Vagina (tissue), 2 donors: ENCODE results near the gene OR2M2. TPM values are rescaled to one million over a fixed set of nuclear protein-coding genes. Genes with fewer than 3 reads are reported as not detected.

Experiments used
- DNase-seq, 2 donors: peaks; one replicate each; pipeline ENCODE4 v3.0.0-alpha.2; 2017; ENCODE audit errors: extremely low spot score in 2 of 2
- H3K27ac ChIP-seq: fragments of 200-600 bp; sonication (generic); one replicate; pipeline ENCODE4 v1.5.1; 2019
- H3K27me3 ChIP-seq: fragments of 200-600 bp; sonication (generic); one replicate; pipeline ENCODE4 v1.5.1; 2019
- H3K36me3 ChIP-seq, 2 donors: fragments of 200-600 bp; sonication (generic); one replicate each; pipeline ENCODE4 v1.5.1; 2017 to 2019
- H3K4me1 ChIP-seq: fragments of 200-600 bp; sonication (generic); one replicate; pipeline ENCODE4 v1.5.1; 2019
- H3K4me3 ChIP-seq, 2 donors: fragments of 200-600 bp; sonication (generic); 1 replicate in 1 of 2; 2 replicates in 1 of 2; pipeline ENCODE4 v1.5.1; 2016 to 2019
- H3K9me3 ChIP-seq: fragments of 200-600 bp; sonication (generic); one replicate; pipeline ENCODE4 v1.5.1; 2019
- POLR2A ChIP-seq, 2 donors: fragments of 450-650 bp; IDR thresholded peaks; one replicate each; pipeline ENCODE4 v1.6.1; 2017; ENCODE audit warnings: antibody characterized with exemption in 2 of 2, mild to moderate bottlenecking in 2 of 2, moderate library complexity in 2 of 2
- POLR2AphosphoS5 ChIP-seq, 2 donors: sonication (generic); formaldehyde crosslinking; IDR thresholded peaks; one replicate each; pipeline ENCODE4 v1.9.0; 2017; ENCODE audit warnings: antibody characterized with exemption in 2 of 2, mild to moderate bottlenecking in 2 of 2, low read depth in 1 of 2; ENCODE audit not compliant: insufficient read depth in 1 of 2
- intact Hi-C: fragments of 100-400 bp; cut with DNase I; formaldehyde crosslinking; loops from one replicate; pipeline ENCODE4 v1.15.1; 2023
- total RNA-seq: library from RNA; depleted of rRNA; stranded (reverse); fragments of >200 nt; gene quantifications from one replicate; pipeline ENCODE4 v1.2.3, GENCODE V29; 2016
- TF ChIP-seq, protein P1 (sequence below), 3 experiments: fragments of 450-650 bp in 2 of 3; fragments of 200-600 bp in 1 of 3; sonication (generic) in 1 of 3; IDR thresholded peaks; one replicate each; pipeline ENCODE4 v1.5.1; 2017 to 2019; ENCODE audit warnings: antibody characterized with exemption in 3 of 3, mild to moderate bottlenecking in 2 of 3, moderate library complexity in 2 of 3

The OR2M2 gene
- total RNA-seq, 1 donor from 2014 or later = not detected

DNA sequence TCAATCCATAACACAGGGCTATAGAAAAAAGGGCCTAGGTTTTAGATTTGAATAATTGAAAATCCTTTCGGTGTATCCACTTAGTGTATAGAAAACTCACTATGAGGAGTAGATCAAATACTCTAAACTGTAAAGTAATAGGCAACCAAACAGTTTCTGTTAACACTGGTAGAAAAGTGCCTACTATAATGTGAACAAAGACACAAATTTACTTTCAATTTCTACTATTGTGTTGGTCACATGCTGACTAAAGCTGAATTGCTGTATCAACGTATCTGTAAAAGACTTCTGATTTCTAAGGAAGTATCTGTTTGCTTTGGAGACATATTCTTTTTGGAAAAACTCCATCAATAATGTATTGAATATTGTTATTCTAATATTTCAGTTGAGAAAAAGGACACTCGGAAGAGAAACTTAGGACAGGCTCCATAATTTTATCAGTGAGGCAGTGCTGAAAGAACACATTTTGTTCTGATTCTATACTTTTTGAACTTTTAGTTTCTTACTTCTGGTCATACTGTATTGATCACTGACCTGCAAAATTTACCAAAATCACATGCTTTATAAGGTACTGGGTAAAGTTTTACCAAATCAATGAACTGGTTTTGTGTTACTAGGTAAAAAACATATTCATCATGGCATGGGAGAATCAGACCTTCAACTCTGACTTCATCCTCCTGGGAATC, 30.0 kb upstream of the OR2M2 start, which contains the start of gene OR2M5:
TSS of gene OR2M5 (plus strand) at position 636 of the 686 bp plus-strand sequence. CDS start at position 636, 0 bp downstream.
- Histone ChIP-seq H3K27ac (no peak within 1 kb of the TSS), H3K27me3 (no peaks in the 10 kb centered on the region), H3K4me3 (no peak within 1 kb of the TSS), H3K9me3 (no peaks in the 10 kb centered on the region), H3K4me1 (no peaks in the 10 kb centered on the region), H3K36me3 (no peaks in the 10 kb centered on the region)
- TF ChIP-seq, protein P1, sequence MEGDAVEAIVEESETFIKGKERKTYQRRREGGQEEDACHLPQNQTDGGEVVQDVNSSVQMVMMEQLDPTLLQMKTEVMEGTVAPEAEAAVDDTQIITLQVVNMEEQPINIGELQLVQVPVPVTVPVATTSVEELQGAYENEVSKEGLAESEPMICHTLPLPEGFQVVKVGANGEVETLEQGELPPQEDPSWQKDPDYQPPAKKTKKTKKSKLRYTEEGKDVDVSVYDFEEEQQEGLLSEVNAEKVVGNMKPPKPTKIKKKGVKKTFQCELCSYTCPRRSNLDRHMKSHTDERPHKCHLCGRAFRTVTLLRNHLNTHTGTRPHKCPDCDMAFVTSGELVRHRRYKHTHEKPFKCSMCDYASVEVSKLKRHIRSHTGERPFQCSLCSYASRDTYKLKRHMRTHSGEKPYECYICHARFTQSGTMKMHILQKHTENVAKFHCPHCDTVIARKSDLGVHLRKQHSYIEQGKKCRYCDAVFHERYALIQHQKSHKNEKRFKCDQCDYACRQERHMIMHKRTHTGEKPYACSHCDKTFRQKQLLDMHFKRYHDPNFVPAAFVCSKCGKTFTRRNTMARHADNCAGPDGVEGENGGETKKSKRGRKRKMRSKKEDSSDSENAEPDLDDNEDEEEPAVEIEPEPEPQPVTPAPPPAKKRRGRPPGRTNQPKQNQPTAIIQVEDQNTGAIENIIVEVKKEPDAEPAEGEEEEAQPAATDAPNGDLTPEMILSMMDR (IDR thresholded peaks at IDR 0.05) = no peak
- TF ChIP-seq POLR2A (IDR thresholded peaks at IDR 0.05) (no peak), POLR2AphosphoS5 (IDR thresholded peaks at IDR 0.05; ENCODE audit: insufficient read depth in 1 of 2, low read depth in 1 of 2) (no peak)
- DNase-seq = no peak
- intact Hi-C loops = no loop called here

DNA sequence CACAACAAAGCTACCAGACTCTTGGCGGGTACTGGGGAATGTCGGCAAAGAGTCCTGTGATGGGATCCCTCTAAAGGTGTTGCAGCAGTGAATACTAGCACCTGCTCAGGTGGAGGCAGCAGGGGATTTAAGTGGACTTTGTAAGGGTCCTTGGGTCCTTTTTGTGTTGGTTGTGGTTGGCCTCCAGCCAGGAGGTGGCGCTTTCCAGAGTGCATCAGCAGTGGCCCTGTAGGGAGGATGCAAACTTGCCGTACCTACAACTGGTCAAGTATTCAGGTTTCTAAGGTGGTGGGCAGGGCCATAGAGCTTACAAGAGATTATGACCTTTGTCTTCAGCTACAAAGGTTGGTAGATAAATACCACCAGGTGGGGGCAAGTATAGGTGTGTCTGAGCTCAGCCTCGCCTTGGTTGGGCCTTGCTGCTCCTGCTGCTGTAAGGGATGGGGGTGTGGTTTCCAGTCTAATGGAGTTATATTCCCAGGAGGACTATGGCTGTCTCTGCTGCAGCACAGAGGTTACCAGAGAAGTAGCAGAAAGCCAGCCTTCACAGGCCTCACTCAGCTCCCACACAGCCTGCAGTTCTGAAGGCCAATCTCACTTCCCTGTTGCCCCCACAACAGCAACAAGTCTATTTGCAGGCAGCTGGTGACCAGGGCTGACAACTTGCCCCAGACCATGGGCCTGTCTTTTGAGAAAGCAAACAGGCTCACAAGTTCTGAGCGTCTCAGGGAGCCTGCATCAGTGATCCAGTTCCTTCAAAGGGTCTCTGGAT, 22.4 kb upstream of the OR2M2 start:
- H3K4me3 ChIP-seq = no peak overlapping the region
- H3K27me3 ChIP-seq = no peaks in the 10 kb centered on the region
- intact Hi-C loops = no loop called here
- H3K9me3 ChIP-seq = no peaks in the 10 kb centered on the region
- H3K36me3 ChIP-seq = no peaks in the 10 kb centered on the region
- DNase-seq = no peak
- no peak overlapping the region for H3K27ac ChIP-seq
- TF ChIP-seq, protein P1 (IDR thresholded peaks at IDR 0.05) = no peak
- TF ChIP-seq POLR2A (IDR thresholded peaks at IDR 0.05) = no peak
- no peak for TF ChIP-seq POLR2AphosphoS5 (IDR thresholded peaks at IDR 0.05; ENCODE audit: insufficient read depth in 1 of 2, low read depth in 1 of 2)
- no peaks in the 10 kb centered on the region for H3K4me1 ChIP-seq

DNA sequence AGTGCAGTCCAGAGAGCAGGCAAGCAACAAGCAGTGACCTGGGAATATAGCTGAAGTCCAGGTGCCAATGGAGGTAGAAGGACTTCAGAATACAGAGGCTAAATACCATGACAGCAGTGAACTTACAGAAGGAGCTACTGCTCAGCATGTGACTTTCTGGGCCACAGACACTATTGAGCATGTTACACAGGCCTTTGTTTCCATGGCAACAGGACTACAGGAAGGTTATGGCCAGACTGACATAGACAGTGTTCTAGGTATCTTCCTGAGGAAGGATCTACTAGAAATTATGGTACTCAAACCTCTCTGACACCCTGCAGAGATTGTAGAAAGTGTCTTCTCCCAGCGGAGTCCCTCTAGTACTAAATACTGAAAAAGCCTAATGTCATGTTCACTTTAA, 18.7 kb upstream of the OR2M2 start:
- TF ChIP-seq POLR2AphosphoS5 (IDR thresholded peaks at IDR 0.05; ENCODE audit: insufficient read depth in 1 of 2, low read depth in 1 of 2) (no peak), POLR2A (IDR thresholded peaks at IDR 0.05) (no peak)
- TF ChIP-seq, protein P1 (IDR thresholded peaks at IDR 0.05) = no peak

DNA sequence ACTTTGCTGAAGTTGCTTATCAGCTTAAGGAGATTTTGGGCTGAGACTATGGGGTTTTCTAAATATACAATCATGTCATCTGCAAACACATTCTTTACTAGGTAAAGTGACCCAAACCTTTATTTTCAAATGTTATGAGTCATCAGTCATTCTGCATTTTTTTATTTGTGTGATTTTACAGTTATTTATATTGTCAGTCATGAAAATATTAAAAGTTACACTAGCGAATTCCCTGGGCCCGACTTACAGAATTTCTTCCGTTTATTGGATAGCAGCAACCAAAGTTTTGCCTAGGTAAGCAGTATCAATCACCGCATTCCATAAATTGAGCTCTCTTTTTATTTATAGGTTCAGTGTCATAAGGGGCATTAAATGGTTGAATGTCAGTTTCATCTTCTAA, 15.9 kb upstream of the OR2M2 start:
- Histone ChIP-seq H3K36me3 (no peaks in the 10 kb centered on the region), H3K4me3 (no peak overlapping the region), H3K27me3 (no peaks in the 10 kb centered on the region), H3K4me1 (no peaks in the 10 kb centered on the region), H3K27ac (no peak overlapping the region), H3K9me3 (no peaks in the 10 kb centered on the region)
- intact Hi-C loops = no loop called here
- DNase-seq = no peak
- TF ChIP-seq POLR2AphosphoS5 (IDR thresholded peaks at IDR 0.05; ENCODE audit: insufficient read depth in 1 of 2, low read depth in 1 of 2) (no peak), POLR2A (IDR thresholded peaks at IDR 0.05) (no peak)
- TF ChIP-seq, protein P1 (IDR thresholded peaks at IDR 0.05) = no peak

More for the DNA sequence above, 18.7 kb upstream of the OR2M2 start:
- no peaks in the 10 kb centered on the region for H3K27me3 ChIP-seq
- no peaks in the 10 kb centered on the region for H3K9me3 ChIP-seq
- no peak overlapping the region for H3K27ac ChIP-seq
- no peaks in the 10 kb centered on the region for H3K36me3 ChIP-seq
- H3K4me1 ChIP-seq = no peaks in the 10 kb centered on the region
- intact Hi-C loops = no loop called here
- DNase-seq = no peak
- no peak overlapping the region for H3K4me3 ChIP-seq

DNA sequence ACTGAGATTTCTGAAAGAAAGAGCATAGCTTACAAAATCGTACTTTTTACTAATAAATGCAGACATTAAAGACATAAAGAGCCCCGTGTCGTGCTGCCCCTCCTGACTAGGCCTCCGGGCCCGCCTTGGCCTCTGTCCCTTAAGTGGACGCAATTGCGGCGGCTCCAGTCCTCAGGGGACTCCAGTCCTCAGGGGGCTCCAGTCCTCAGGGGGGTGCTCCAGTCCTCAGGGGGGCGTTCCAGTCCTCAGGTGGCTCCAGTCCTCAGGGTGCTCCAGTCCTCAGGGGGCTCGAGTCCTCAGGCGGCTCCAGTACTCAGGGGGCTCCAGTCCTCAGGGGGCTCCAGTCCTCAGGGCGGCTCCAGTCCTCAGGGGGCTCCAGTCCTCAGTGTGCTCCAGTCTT, 10.6 kb upstream of the OR2M2 start:
- intact Hi-C loops = no loop called here
- TF ChIP-seq, protein P1 (IDR thresholded peaks at IDR 0.05) = no peak
- TF ChIP-seq POLR2AphosphoS5 (IDR thresholded peaks at IDR 0.05; ENCODE audit: insufficient read depth in 1 of 2, low read depth in 1 of 2) (no peak), POLR2A (IDR thresholded peaks at IDR 0.05) (no peak)
- no peak overlapping the region for H3K27ac ChIP-seq

More for the DNA sequence above, 10.6 kb upstream of the OR2M2 start:
- H3K36me3 ChIP-seq = no peaks in the 10 kb centered on the region
- no peaks in the 10 kb centered on the region for H3K27me3 ChIP-seq
- no peaks in the 10 kb centered on the region for H3K4me1 ChIP-seq
- no peak for DNase-seq
- H3K9me3 ChIP-seq = no peaks in the 10 kb centered on the region
- H3K4me3 ChIP-seq = no peak overlapping the region
